Jurkat, Clone E6-1 (cell line): ENCODE measurements around the gene SLC6A2.

Source experiments
- DNase-seq: peaks from one replicate; pipeline ENCODE4 v3.0.0-alpha.2; 2011; ENCODE audit warnings: low read depth, low spot score
- H3K4me3 ChIP-seq: 2 replicates; pipeline ENCODE4 v1.5.1; 2011; ENCODE audit warnings: mild to moderate bottlenecking, low read length, control low read depth, moderate library complexity

SLC6A2 gene

DNA sequence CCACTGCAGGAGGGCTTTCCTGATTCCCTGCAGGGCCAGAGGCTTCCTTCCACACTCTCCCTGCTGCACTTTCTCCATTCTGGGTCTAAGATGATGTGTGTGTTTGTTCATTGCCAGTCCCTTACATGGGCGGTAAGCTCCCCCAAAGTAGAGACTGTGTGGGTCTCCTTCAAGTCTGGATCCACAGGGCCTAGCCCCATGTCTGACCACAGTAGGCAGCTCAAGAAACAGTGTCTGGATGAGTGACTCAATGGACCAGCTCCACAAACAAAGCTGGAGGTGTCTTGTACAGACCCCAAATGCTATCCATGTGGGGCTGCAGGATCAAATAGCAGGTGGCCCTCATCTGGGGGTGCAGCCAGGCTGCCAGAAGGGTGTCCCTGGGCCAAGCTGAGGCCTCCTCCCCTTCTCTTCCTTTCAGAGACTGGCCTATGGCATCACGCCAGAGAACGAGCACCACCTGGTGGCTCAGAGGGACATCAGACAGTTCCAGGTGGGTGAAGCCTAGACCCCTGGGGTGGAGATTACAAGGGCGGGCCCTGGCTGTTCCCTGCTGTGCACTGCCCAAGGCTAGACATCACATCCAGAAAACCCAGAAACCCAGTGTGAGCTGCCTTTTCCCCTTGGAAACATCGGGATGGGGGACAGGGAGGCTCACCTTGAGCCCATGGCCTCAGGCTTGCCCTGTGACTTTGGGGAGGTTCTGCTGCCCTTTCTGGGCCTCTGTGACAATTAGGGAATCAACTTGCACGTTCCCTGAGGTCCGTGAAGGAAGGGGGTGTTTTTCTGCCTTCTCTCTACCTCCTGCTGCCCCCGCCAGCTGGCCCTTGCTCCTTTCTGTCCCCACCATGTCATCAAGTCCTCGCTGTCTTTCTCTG is 45.9 kb downstream of the SLC6A2 start:
- no peak overlapping the region for H3K4me3 ChIP-seq
- peak; percentile 42 for DNase-seq

- DNase-seq = peak; percentile 63
- no peak overlapping the region for H3K4me3 ChIP-seq
Observed at GRCh38 chr16:55703003-55704001, 47.5 kb downstream of the SLC6A2 start.

DNA sequence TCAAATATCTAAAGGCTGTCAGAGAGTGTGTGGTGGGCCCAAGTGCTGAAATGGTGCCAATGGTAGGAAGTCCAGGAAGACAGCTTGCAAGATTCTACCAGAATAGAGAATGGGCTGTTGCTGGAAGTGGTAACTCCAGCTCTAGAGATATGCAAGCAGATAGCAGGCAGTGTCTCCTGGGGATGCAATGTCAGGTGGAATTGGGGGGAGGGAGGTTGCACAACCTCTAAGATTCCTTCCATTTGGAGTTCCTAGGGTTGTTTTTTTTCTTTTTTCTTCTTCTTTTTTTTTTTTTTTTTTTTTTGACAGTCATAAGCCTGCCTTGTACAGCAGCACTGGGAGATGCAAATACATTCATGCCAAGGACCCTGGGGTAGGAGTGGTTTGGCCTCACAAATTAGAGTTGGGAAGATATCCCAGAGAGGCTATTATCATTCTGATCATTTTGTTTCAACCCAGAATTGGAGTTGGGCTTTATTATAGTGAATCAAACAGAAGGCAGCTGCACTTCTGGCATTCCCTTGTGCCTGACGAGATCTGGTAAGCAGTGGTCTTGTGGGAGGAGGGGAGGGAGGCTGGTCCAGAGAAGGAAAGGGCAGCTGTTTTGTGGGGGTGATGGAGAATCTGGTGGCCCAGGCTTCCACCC is 51.1 kb downstream of the SLC6A2 start:
- DNase-seq = no peak
- no peak overlapping the region for H3K4me3 ChIP-seq

GRCh38 chr16:55709801-55710200 is 54.0 kb downstream of the SLC6A2 start:
- DNase-seq = no peak
- no peak overlapping the region for H3K4me3 ChIP-seq

GRCh38 chr16:55710466-55710865 is 54.7 kb downstream of the SLC6A2 start:
- DNase-seq = peak; percentile 9
- H3K4me3 ChIP-seq = no peak overlapping the region

DNA sequence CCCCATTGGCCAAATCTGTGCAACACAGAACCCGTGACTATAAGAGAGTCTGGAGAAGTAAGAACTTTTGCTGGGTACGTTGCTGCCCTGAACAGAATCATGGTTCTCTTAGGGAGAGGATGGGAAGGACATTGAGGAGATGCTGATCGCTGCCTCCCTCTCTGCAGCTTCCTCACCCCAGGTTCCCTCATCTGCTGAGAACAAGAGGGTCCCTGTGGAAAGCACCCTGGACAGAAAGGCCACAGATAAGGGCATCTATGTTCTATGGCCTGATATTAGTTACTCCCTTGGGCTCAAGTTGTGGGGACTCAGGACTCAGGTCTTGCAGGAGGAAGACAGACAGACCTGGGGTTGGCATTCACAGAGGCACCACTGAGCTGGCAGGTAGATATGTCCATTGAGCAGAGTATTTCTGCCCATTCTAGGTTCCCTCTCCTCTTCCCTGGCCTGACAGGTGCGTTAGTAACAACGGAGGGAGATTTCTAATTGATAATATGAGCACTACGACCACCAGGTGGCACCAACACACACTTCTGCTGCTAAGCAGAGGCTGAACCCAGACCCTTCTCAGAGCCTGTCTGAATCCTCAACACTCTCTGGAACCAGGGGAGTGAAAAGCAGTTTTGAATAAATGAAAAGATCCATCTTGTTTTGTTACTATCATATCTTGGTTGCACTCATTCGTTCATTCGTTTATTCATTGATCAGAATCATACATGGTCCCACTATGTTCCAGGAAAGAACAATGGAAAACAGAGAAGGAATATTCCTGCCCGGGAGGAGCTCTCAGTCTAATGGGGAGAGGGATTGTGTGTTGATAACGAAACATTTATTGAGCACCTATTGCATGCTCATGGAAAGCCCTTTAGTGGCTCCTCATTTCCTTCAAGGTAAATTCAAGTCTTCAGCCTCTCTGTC is 56.4 kb downstream of the SLC6A2 start:
- H3K4me3 ChIP-seq = no peak overlapping the region
- peak; percentile 46 for DNase-seq

DNA sequence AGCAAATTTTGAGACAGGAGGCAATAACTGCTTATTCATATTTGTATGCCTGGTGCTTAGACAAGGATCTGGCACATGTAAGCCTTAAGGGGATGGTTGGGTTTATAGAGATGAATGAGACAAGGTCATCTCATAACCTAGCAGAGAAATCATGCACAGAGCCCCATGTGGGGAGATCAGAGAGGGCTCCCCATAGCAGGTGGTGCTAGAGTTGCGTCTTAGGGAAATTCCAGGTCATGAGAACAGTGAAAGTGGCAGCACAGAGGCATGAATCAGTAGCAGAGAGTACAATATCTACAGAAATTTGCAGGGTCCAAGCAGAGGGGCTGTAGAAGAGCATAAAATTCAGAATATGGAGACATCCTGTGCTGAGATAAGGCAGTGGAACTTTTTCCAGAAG is 57.3 kb downstream of the SLC6A2 start:
- no peak for DNase-seq
- no peak overlapping the region for H3K4me3 ChIP-seq

DNA sequence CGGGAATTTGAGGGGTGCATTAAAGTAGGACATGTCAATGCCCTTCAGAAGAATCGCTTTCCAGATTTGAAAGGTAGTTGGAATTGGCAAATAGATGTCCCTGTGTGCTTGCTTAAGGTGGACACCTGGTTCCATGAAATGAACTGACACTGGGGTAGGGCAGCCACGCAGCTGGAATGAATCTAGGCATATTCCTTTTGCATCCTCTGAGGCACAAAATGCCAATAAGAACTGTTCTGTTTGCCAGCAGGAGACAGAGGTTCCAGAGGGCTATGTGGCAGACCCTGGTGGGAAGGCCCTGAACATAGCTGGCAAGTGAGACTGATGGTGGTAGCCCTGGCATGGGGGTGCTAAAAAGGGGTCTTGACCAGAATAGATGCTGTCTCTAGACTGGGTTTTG is 61.5 kb downstream of the SLC6A2 start:
- no peak overlapping the region for H3K4me3 ChIP-seq
- no peak for DNase-seq

GRCh38 chr16:55725055-55725777 is 69.4 kb downstream of the SLC6A2 start:
- no peak overlapping the region for H3K4me3 ChIP-seq
- no peak for DNase-seq

DNA sequence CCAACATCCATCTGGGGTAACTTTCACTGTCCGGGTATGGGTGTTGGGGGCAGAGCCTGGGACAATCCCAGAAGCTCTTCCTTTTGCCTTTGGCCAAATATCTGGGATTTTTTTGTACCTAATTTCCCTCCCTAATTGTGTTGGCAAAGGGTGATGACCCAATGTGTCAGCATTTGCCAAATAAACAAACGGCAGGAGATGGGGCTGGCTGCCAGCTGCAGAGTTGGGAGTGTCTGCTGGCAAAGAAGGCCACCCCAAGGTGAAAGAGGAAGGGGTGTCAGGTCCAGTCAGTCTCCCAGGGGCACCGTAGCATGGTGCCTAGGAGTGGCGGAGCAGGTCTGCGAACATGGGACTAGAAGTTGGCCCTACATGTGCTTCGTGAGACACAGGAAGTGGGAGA is 73.0 kb downstream of the SLC6A2 start:
- no peak for DNase-seq
- H3K4me3 ChIP-seq = no peak overlapping the region

DNA sequence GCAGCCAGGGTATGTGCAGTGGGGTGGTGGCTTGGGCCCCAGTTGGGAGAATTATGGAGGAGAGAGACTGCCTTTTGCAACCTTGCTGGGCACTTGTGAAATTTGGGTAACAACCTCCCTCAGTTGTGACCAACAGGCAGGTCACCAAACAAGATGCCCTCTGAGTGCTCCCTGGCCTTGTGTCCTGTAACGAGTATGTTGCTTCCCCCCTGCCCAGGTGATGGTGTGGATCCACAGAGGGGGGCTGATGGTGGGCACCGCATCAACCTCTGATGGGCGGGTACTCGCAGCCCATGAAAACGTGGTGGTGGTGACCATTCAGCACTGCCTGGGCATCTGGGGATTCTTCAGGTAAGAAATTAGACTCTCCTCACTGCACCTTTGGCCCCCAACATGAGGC is 74.3 kb downstream of the SLC6A2 start:
- no peak for DNase-seq
- no peak overlapping the region for H3K4me3 ChIP-seq

DNA sequence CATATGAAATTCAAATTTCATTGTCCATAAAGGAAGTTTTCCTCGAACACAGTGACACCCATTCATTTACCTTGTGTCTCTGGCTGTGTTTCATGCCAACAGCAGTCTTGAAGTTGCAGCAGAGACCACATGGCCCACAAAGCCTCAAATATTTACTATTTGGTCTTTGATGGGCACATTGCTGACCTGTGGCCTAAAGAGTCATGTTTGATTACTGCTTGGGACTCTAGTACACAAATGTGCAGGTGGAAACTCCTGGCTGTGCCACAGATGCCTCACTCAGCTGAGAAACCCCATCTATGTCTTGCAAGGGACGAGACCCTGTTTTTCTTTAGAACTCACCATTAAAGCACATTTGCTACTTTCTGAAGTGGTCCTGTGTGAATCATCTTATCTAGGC is 76.7 kb downstream of the SLC6A2 start:
- no peak for DNase-seq

DNA sequence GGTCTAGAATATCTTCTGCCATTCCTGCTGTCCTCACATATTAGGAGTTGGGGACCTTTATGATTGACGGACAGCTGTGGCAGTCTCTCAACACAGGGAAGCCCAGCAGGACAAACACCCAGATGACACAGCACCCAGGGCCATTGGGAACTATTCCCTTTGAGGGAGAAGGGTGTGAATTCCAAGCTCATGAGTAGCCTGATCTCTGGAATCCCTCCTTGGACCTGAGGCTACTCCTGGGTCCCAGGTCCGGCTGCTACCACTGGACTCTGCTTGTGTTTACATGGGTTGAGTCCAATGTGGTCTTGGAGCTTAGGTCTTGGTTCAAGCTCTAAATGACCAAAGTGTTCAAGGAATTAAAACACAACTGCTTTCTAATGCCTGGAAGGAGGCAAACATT is 78.9 kb downstream of the SLC6A2 start:
- H3K4me3 ChIP-seq = no peak overlapping the region
- DNase-seq = no peak

More for the DNA sequence above, 76.7 kb downstream of the SLC6A2 start:
- H3K4me3 ChIP-seq = no peak overlapping the region

DNA sequence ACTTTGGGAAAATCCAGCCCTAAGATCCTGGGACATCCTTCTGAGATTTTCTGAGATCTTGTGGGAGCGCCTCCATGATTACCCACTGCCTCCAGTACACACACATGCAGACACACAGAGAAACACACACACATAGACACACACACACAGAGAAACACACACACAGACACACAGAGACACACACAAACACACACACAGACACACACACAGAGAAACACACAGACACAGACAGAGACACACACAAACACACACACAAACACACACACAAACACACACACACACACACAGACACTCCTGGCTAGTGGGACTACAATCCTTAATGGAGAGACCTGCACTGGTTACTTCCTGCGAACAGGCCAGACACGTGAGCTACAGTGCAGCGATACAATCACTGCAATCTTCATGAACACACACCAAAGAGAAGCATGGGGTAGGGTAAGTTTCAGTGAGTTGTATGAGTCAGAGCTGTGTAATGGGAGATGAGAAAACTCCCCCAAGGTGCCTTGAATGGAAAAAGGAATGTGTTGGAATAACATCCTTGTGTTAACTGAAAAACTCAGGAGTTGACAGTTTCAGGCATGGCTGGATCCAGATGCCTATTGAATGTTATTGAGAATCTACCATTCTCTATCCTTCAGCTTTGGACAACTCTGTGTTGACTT is 79.5 kb downstream of the SLC6A2 start:
- no peak for DNase-seq
- no peak overlapping the region for H3K4me3 ChIP-seq

DNA sequence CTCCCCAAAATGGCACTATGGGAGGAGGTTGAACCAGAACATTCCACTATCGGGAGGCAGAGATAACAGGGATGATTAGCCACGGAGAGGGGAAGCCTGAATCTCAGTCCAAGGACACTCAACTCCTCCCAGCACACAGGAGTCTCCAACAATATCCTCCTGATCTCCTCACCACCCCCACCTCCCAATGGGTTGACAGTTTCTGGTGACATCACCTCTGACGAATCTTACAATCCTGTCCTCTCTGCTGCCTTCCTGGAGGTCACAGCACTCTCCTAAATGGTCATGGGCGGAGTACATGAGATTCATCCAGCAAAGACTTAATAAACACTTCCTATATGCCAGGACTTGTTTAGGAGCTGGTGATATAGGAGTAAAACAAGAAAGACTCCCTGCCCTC is 80.9 kb downstream of the SLC6A2 start:
- H3K4me3 ChIP-seq = no peak overlapping the region
- no peak for DNase-seq

DNA sequence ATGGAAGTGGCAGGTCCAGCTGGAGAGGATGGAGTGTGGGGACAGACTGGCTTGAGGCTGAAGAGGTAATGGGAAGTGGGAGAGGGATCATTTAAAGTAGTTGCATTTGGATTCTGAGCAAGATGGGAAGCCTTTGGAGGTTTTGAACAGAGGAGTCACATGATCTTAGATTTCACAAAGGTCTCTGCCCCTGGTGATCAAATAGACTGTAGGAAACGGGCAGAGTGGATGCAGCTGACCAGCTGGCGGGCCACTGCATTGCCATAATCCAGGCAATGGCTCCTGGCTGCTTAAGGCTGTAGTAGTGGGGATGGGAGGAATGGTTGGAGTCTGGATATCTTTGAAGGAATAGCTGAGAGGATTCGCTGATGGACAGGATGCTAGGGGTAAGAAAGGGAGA is 81.5 kb downstream of the SLC6A2 start:
- no peak overlapping the region for H3K4me3 ChIP-seq

GRCh38 chr16:55737966-55738365 is 82.2 kb downstream of the SLC6A2 start:
- H3K4me3 ChIP-seq = no peak overlapping the region
- no peak for DNase-seq

More for the DNA sequence above, 81.5 kb downstream of the SLC6A2 start:
- no peak for DNase-seq
